Activated T-helper 2 cell treated with anti-CD3 and anti-CD28 coated beads, Interferon-gamma antibody, Interleukin-2, Interleukin-4, amounts not matched to agents 10 μg/mL and 5 μg/mL and 100 μg/mL, durations not matched to agents 14 hours and 24 hours and 36 hours (primary cell): ENCODE measurements around the gene PLCD3. TPM values are rescaled to one million over a fixed set of nuclear protein-coding genes. Genes with fewer than 3 reads are reported as not detected.

Experiments
- DNase-seq: peaks from one replicate; pipeline ENCODE4 v3.0.0; 2021; ENCODE audit warnings: low spot score
- H3K27ac Mint-ChIP-seq: one replicate; pipeline ENCODE4 v1.8.0; 2021; ENCODE audit warnings: mixed read lengths
- H3K27me3 Mint-ChIP-seq: one replicate; pipeline ENCODE4 v1.8.0; 2021; ENCODE audit warnings: low read depth, mixed read lengths
- H3K36me3 Mint-ChIP-seq: one replicate; pipeline ENCODE4 v1.8.0; 2021; ENCODE audit warnings: low read depth, mixed read lengths
- H3K4me1 Mint-ChIP-seq: one replicate; pipeline ENCODE4 v1.8.0; 2021; ENCODE audit warnings: low read depth, mixed read lengths
- H3K4me3 Mint-ChIP-seq: one replicate; pipeline ENCODE4 v1.8.0; 2021; ENCODE audit warnings: low read depth, mild to moderate bottlenecking, moderate library complexity, mixed read lengths
- H3K9me3 Mint-ChIP-seq: one replicate; pipeline ENCODE4 v1.8.0; 2021; ENCODE audit warnings: mixed read lengths
- intact Hi-C: fragments of 100-400 bp; cut with micrococcal nuclease; formaldehyde crosslinking; loops from one replicate; pipeline ENCODE4 v1.15.1; 2023
- total RNA-seq: library from RNA; stranded (reverse); gene quantifications from 2 replicates; pipeline ENCODE4 v1.2.3, GENCODE V29; 2022

The PLCD3 gene
- total RNA-seq, 1 donor from 2014 or later: 4.0 TPM

- Mint-ChIP-seq H3K36me3 (peaks cover 30% of the 10 kb centered on the region), H3K9me3 (no peaks in the 10 kb centered on the region), H3K27me3 (no peaks in the 10 kb centered on the region), H3K4me3 (peak within 1 kb of the TSS; percentile 98), H3K27ac (peak within 1 kb of the TSS; percentile 98), H3K4me1 (peaks cover 29% of the 10 kb centered on the region)
- intact Hi-C loops: loop anchor here (1.0 to 2.0 kb wide), 2 partner anchors 13 to 61 kb away; partner anchors contain the start of gene HEXIM1
- DNase-seq: peak; percentile 99
These were observed 29.1 kb upstream of the PLCD3 start, which contains the start of gene HEXIM2 for GRCh38 chr17:45161288-45162024. Gene HEXIM2 (plus strand): TSS chr17:45161875. CDS start chr17:45162794, 919 bp downstream.

- intact Hi-C loops: loop anchor here (1.0 to 2.0 kb wide), 2 partner anchors 12 to 62 kb away; partner anchors contain the start of gene HEXIM1
- peaks cover 30% of the 10 kb centered on the region for H3K36me3 Mint-ChIP-seq
- peak; percentile 50 for DNase-seq
- H3K27ac Mint-ChIP-seq: peak overlapping the region; percentile 98
- H3K9me3 Mint-ChIP-seq: no peaks in the 10 kb centered on the region
- no peaks in the 10 kb centered on the region for H3K27me3 Mint-ChIP-seq
- peaks cover 29% of the 10 kb centered on the region for H3K4me1 Mint-ChIP-seq
- H3K4me3 Mint-ChIP-seq: peak overlapping the region; percentile 98
These were observed 28.4 kb upstream of the PLCD3 start for GRCh38 chr17:45160447-45161287.

GRCh38 chr17:45156242-45156641 is 23.9 kb upstream of the PLCD3 start:
- Mint-ChIP-seq H3K27me3 (no peaks in the 10 kb centered on the region), H3K4me1 (peaks cover 21% of the 10 kb centered on the region), H3K9me3 (no peaks in the 10 kb centered on the region), H3K4me3 (no peak overlapping the region), H3K36me3 (peaks cover 32% of the 10 kb centered on the region), H3K27ac (no peak overlapping the region)
- DNase-seq: no peak
- intact Hi-C loops: no loop called here

GRCh38 chr17:45155483-45155882 is 23.2 kb upstream of the PLCD3 start:
- peaks cover 26% of the 10 kb centered on the region for H3K4me1 Mint-ChIP-seq

GRCh38 chr17:45155029-45155428 is 22.7 kb upstream of the PLCD3 start:
- Mint-ChIP-seq H3K27ac (no peak overlapping the region), H3K27me3 (no peaks in the 10 kb centered on the region), H3K4me3 (no peak overlapping the region), H3K4me1 (peaks cover 23% of the 10 kb centered on the region), H3K36me3 (peaks cover 36% of the 10 kb centered on the region), H3K9me3 (no peaks in the 10 kb centered on the region)
- intact Hi-C loops: no loop called here
- no peak for DNase-seq

More at GRCh38 chr17:45155483-45155882, 23.2 kb upstream of the PLCD3 start:
- intact Hi-C loops: no loop called here
- peaks cover 36% of the 10 kb centered on the region for H3K36me3 Mint-ChIP-seq
- no peak for DNase-seq
- no peak overlapping the region for H3K27ac Mint-ChIP-seq
- no peaks in the 10 kb centered on the region for H3K9me3 Mint-ChIP-seq
- H3K27me3 Mint-ChIP-seq: no peaks in the 10 kb centered on the region
- H3K4me3 Mint-ChIP-seq: no peak overlapping the region

- H3K4me3 Mint-ChIP-seq: peak overlapping the region; percentile 75
- peaks cover 26% of the 10 kb centered on the region for H3K36me3 Mint-ChIP-seq
- no peaks in the 10 kb centered on the region for H3K27me3 Mint-ChIP-seq
- H3K9me3 Mint-ChIP-seq: no peaks in the 10 kb centered on the region
- intact Hi-C loops: no loop called here
- H3K4me1 Mint-ChIP-seq: peaks cover 21% of the 10 kb centered on the region
- H3K27ac Mint-ChIP-seq: peak overlapping the region; percentile 66
- DNase-seq: no peak
These were observed 18.8 kb upstream of the PLCD3 start for GRCh38 chr17:45150911-45151809.

GRCh38 chr17:45149669-45150664 is 17.7 kb upstream of the PLCD3 start:
- peak overlapping the region; percentile 99 for H3K27ac Mint-ChIP-seq
- H3K4me1 Mint-ChIP-seq: peaks cover 26% of the 10 kb centered on the region
- no peaks in the 10 kb centered on the region for H3K27me3 Mint-ChIP-seq
- H3K36me3 Mint-ChIP-seq: peaks cover 26% of the 10 kb centered on the region
- no peaks in the 10 kb centered on the region for H3K9me3 Mint-ChIP-seq
- intact Hi-C loops: loop anchor here (2.0 to 5.0 kb wide), 5 partner anchors 23 to 163 kb away; partner anchors contain the start of gene DCAKD
- peak; percentile 41 for DNase-seq
- H3K4me3 Mint-ChIP-seq: peak overlapping the region; percentile 99

GRCh38 chr17:45149037-45149668 is 16.8 kb upstream of the PLCD3 start:
- Mint-ChIP-seq H3K4me3 (peak overlapping the region; percentile 99), H3K9me3 (no peaks in the 10 kb centered on the region), H3K4me1 (peaks cover 28% of the 10 kb centered on the region), H3K27me3 (no peaks in the 10 kb centered on the region), H3K36me3 (peaks cover 26% of the 10 kb centered on the region), H3K27ac (peak overlapping the region; percentile 99)
- intact Hi-C loops: loop anchor here (2.0 to 5.0 kb wide), 5 partner anchors 24 to 164 kb away; partner anchors contain the start of gene DCAKD
- peak; percentile 77 for DNase-seq

- peaks cover 31% of the 10 kb centered on the region for H3K4me1 Mint-ChIP-seq
- peak within 1 kb of the TSS; percentile 99 for H3K27ac Mint-ChIP-seq
These were observed 16.1 kb upstream of the PLCD3 start, which contains the start of gene HEXIM1 for GRCh38 chr17:45148183-45149036. Gene HEXIM1 (plus strand): TSS chr17:45148475. CDS start chr17:45149191, 716 bp downstream.

GRCh38 chr17:45147581-45148182 is 15.4 kb upstream of the PLCD3 start:
- H3K27me3 Mint-ChIP-seq: no peaks in the 10 kb centered on the region
- H3K4me1 Mint-ChIP-seq: peaks cover 31% of the 10 kb centered on the region
- DNase-seq: peak; percentile 79
- H3K9me3 Mint-ChIP-seq: no peaks in the 10 kb centered on the region
- H3K4me3 Mint-ChIP-seq: peak overlapping the region; percentile 99
- H3K36me3 Mint-ChIP-seq: peaks cover 26% of the 10 kb centered on the region
- peak overlapping the region; percentile 99 for H3K27ac Mint-ChIP-seq
- intact Hi-C loops: loop anchor here (1.0 to 5.0 kb wide), 7 partner anchors 12 to 165 kb away; partner anchors contain the start of genes ACBD4, DCAKD and HEXIM2

More at GRCh38 chr17:45148183-45149036, 16.1 kb upstream of the PLCD3 start, which contains the start of gene HEXIM1:
- DNase-seq: peak; percentile 99
- Mint-ChIP-seq H3K27me3 (no peaks in the 10 kb centered on the region), H3K36me3 (peaks cover 26% of the 10 kb centered on the region), H3K4me3 (peak within 1 kb of the TSS; percentile 99), H3K9me3 (no peaks in the 10 kb centered on the region)
- intact Hi-C loops: loop anchor here (1.0 to 5.0 kb wide), 7 partner anchors 13 to 164 kb away; partner anchors contain the start of genes ACBD4, DCAKD and HEXIM2
